GM19438 (cell line): Measurements from ENCODE around the gene DYRK3.
"Not testable (repeated sequence)": the region's sequence is repeated elsewhere in the genome, so short reads cannot be mapped to it uniquely, and the experiment has no call there.

Experiments used
- ATAC-seq: cut with Tn5 transposase; IDR thresholded peaks from one replicate; pipeline ENCODE4 v1.9.1; 2021; ENCODE audit warnings: low read depth; ENCODE audit not compliant: unreplicated experiment

DYRK3 gene

DNA sequence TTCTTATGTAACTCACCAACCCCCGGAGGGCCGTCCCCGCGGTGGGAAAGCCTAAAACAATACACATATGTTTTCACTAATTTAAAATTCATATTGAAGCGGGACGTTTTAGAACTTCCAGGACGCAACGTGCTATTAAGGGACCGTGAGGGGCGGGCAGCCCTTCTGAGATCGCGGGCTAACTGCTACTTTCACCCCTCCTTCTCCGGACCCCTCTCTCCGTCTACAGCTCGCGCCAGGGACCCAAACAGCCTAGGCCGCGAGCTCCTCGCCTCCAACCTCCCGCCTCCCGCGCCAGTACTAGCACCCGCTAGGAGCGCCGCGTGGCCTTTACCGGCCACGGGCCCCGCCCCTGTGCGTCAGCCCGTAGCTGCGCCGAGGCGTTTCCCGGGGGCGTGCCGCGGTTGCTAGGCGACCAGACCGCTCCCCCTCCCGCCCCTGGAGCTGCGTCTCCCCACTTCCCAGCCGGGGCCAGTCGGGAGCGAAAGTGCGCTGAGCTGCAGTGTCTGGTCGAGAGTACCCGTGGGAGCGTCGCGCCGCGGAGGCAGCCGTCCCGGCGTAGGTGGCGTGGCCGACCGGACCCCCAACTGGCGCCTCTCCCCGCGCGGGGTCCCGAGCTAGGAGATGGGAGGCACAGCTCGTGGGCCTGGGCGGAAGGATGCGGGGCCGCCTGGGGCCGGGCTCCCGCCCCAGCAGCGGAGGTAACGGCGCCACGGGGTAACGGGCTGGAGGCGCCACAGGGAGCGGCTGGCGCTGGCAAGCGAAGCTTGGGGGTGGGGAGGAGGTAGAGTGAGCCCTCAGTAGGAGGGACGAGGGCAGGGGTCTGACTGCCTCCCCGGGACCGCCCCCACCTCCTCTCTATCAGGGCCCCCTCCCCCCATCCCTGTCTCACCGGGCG is at the start of gene DYRK3:
Gene DYRK3 (plus strand): TSS at position 457 of the 898 bp plus-strand sequence. CDS start 168 bp downstream, at position 625.
- peak; percentile 93 for ATAC-seq

DNA sequence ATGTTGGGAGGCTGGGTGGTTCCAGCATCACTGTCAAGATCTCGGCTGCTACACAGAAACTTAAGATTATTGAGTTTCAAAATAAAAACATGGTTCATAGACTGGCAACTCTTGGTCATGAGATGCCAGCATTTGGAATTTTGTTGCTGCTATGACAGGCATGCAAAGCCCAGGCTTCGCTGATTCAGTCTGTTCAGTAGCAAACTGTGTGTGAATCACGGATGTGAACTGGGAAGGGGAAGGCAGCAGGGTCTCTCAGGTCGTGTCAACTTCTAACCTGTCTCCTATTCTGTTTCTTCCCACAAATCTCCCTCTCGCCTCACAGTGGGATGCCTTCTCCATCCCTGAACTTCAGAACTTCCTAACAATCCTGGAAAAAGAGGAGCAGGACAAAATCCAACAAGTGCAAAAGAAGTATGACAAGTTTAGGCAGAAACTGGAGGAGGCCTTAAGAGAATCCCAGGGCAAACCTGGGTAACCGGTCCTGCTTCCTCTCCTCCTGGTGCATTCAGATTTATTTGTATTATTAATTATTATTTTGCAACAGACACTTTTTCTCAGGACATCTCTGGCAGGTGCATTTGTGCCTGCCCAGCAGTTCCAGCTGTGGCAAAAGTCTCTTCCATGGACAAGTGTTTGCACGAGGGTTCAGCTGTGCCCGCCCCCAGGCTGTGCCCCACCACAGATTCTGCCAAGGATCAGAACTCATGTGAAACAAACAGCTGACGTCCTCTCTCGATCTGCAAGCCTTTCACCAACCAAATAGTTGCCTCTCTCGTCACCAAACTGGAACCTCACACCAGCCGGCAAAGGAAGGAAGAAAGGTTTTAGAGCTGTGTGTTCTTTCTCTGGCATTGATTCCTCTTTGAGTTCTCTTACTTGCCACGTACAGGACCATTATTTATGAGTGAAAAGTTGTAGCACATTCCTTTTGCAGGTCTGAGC is 48.6 kb upstream of the DYRK3 start:
- ATAC-seq, result no peak

GRCh38 chr1:206587904-206588303 is 47.4 kb upstream of the DYRK3 start:
- ATAC-seq, result no peak

GRCh38 chr1:206588492-206588891 is 46.8 kb upstream of the DYRK3 start:
- ATAC-seq, result no peak

GRCh38 chr1:206589206-206589605 is 46.1 kb upstream of the DYRK3 start:
- no peak for ATAC-seq

DNA sequence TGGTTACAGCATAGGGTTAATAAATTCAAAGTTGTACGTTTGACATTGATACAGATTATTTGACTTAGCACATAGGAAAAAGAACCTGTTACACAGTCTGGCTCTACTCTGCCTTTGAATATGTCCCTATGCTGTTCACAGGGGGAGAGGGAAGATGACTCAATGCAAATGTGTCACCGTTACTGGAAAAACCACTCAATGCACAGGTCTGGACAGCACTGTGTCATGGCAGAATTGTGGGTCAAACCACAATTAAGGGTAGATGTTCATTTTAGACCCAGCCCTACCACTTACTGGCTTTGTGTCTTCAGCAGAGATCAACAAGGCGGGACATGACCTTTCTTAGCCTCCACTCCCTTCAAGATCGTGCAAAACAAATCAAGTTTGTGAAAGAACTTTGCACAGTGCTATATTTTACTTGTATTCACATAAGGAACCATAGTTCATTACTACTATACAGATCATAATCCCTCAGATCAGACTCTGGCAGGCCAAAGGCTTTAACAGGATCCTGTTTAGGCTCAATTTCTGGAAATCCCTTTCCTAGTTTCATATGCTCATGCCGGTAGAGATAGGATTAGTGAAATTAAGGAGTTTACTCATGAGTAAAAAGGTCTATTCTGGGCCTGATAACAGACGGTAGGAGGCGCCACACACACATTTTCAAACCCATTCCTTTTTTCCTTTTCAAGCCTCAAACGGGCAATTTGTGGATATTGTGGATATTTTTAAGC is 45.1 kb upstream of the DYRK3 start:
- no peak for ATAC-seq

DNA sequence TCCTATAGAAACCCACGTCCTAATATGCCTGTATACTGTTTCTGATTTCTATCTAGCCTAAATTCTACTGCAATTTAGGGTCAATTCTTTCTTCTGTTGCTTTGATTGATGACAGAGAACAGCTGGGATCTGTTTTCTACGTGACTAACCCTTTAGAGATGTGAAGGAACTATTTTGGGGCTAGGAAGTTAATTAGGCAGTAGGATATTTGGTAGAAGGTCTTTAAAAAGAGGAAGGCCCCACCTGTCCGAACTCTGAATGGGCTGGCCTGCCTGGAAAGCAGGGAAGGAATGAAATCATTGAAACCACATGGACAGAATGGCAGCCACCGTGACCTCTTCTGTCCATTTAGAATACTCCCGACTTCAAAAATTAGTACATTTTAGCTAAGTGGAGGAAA is 44.1 kb upstream of the DYRK3 start:
- no peak for ATAC-seq

- ATAC-seq, result no peak
Observed at GRCh38 chr1:206591696-206592095, 43.6 kb upstream of the DYRK3 start.

DNA sequence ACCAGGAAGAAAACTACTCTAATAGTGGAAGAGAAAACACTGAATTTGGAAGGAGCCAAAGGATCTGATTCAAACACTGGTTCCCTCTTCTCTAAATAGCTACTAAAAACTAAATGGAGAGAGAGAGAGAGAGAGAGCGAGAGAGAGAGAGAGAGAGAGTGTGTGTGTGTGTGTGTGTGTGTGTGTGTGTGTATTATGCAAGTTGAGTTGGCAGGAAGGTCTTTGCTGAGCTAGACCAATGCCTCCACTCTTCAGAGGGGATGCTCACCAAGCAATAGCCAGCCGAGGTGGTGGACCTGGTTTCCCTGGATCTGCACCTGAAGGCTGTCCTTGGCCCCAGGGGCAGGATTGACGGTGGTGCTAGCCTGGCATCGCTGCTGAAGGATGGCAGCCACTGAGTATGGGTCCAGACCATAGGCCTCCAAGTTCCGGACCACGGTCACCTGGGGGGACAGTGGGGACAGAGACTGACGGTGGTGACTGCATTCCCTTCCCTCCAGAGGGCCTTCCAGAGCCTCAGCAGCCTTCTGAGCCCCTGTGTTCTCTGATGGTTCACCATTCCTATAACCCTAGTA is 41.9 kb upstream of the DYRK3 start:
- no peak for ATAC-seq

- ATAC-seq, result no peak
Observed at GRCh38 chr1:206595581-206596318, 39.6 kb upstream of the DYRK3 start.

DNA sequence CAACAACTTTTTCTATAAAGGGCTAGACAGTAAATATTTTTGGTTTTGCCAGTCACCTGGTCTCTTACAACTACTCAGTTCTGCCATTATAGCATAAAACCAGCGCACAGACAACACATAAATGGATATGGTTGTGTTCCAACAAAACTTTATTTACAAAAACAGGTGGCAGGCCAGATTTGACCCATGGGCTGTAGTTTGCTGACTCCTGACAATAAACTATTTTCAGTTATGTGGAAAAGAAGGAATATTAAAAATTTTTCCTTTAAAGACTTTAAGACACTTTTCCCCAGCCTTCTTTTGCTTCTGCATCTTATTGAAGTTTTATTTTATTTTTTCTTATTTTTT is 39.0 kb upstream of the DYRK3 start:
- no peak for ATAC-seq

- ATAC-seq, result no peak
Observed at GRCh38 chr1:206600527-206600926, 34.8 kb upstream of the DYRK3 start.

DNA sequence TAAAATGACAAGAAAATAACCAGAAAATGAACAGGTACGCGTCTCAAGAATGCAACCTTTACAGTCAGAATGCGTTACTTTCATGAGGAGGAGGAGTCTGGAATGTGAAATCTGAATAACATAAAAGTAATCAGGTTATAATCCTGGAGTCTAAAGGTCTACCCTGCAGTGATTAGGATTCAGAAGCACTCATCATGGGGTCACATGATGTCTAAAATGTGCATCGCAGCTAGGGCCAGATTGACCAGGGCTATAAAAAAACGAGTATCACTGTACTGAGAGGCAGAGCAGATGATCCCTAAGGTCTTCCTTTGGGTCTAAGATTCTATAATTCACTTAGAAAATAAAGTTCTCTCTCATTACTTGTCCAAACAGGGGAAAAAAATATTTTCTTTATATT is 30.5 kb upstream of the DYRK3 start:
- no peak for ATAC-seq

DNA sequence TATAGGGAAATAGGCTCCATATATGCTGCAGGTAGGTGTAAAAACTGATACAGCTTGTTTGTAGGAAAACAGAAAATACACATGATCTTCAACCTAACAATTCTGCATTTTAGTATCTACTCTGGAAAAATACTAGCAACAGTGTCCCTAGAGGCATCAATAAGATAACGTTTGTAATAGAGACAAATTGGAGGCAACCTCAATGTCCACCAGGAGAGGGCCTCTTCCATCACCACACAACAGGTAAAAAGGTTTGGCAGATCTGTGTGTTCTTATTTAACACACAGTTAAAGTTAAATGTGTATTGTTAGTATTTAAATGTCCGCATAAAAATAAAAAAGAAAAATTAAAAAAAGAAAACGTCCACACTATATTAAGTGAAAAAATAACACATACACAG is 28.5 kb upstream of the DYRK3 start:
- ATAC-seq, result no peak

DNA sequence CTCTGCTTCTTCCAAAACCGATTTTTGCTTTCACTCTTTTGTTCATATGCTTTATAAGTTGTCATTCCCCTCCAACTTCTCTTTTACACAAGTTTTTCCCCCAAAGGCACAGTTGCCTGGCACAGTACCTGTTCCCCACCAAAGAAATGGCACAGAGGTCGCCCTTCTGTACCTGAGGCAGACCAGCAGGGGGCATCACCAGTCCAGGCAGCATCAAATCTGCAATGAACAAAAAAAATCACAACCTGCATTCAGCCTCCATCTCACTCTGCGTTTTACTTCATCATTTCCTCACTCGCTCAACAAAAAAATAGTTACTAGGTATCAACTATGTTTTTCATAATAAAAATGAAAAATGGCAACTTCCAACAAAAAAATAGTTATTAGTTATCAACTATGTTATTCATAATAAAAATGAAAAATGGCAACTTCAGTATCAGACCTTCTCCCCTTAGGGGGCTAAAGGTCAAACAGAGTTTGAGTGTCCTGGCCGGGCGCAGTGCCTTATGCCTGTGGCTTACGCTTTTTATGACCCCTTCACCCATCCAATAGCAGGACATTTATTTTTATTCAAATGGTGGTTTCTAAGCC is 27.1 kb upstream of the DYRK3 start:
- no peak for ATAC-seq

DNA sequence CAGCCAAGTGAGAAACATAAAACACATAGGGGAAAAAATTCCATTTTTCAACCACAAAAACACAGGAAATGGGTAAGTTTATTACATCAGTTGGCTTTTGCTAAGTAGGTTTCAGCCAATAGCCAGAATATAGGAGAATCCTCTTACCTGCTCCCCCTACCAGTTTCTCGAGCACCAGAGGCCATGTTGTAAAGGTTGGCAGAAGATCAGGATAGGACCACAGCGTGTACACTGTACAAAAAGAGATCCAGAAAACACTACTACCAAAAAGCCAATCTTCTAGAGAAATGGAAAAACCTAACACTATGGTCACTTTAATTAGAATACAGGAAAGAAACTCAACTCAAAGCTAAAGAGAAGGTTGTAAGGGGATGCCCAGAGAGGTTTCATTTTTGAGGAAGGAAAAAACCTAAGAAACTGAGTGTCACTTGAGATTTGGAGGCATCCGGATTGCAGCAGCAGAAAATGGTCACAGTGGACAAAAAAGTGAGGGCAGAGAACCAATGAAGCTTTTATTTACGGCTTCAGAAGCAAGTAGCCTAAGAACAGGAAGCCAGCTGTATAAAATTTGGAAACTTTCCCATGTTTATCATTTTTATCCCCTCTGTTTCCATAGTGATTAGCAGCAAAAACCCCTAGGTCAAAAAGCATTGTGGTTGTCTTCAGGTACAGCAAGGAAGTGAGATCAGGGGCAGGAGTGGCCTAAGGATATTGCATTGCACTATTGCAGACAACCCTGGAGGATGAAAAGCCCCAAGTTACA is 25.9 kb upstream of the DYRK3 start:
- no peak for ATAC-seq

DNA sequence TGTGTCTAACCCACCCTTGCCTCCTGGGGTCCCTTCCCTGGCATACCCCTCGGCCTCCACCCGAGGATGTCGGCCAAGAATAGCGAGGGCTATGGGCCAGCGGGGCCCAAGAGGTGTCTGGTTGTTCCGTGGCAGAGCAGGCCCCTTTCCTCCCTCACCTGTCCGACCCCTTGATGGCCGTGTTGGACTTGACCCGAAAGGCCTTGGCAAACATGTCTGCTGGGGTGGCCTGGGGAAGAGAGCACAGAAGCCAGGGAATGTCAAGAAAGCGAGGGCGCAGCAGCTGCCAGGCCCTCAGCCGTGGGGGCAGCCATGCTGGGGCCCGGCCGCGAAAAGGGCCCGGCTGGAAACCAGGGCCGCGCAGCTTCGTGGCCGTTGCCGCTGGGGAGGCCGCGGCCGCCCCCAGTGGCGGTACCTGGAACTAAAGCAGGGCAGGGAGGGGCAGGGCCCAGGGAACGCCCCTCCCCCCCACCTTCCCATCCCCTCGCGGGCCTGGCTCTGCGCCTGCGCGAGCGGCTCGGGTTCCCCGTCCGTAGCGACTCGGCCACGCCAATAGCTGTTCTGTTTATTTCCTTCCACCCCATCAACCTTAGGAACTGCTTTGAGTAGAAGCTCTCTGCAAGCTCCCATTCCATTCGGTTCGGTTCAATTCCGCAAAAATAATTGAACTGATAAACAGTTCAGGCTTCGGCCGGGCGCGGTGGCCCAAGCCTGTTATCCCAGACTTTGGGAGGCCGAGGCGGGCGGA is 23.0 kb upstream of the DYRK3 start, which contains the start of gene EIF2D:
Gene EIF2D (minus strand): TSS at position 337 of the 748 bp plus-strand sequence. CDS start 123 bp downstream, at position 214.
- peak; percentile 85 for ATAC-seq

GRCh38 chr1:206626396-206626795 is 8.9 kb upstream of the DYRK3 start:
- ATAC-seq, result not testable (repeated sequence)
